SK-N-SH (cell line): ENCODE data around the gene GIMAP4. TPM values are rescaled to one million over a fixed set of nuclear protein-coding genes. Genes with fewer than 3 reads are reported as not detected.

Source experiments
- CTCF ChIA-PET: fragments of 300-600, 350-600 bp; formaldehyde crosslinking; extraction: SDS; loops from one replicate; lab custom pipeline; 2021; lab: Yijun Ruan, JAX
- POLR2A ChIA-PET: fragments of 350-600 bp; sonication (Branson Sonifier 250); formaldehyde crosslinking; extraction: SDS; loops from one replicate; lab custom pipeline; 2020; ENCODE audit warnings: antibody characterized with exemption, inconsistent platforms; lab: Yijun Ruan, JAX
- DNase-seq: peaks from one replicate; pipeline ENCODE4 v3.0.0; 2012
- H2AFZ ChIP-seq: fragments of 200-600 bp; sonication (generic); 2 replicates; pipeline ENCODE4 v1.8.1; 2016; ENCODE audit warnings: antibody characterized with exemption, mild to moderate bottlenecking, low read depth
- H3F3A ChIP-seq: fragments of 200-600 bp; sonication (generic); replicated peaks from 2 replicates; pipeline ENCODE3; 2016; ENCODE audit warnings: antibody characterized with exemption, mild to moderate bottlenecking; ENCODE audit not compliant: insufficient read depth
- H3K27ac ChIP-seq, 2 experiments: fragments of 200-500 bp in 1 of 2; fragments of 200-600 bp in 1 of 2; sonication (Bioruptor generic) in 1 of 2; sonication (generic), shearing (Covaris generic) in 1 of 2; 2 replicates each; pipeline versions ENCODE4 v1.5.1 to v1.6.1; 2014 to 2016; ENCODE audit warnings: low read depth in 2 of 2, inconsistent platforms in 1 of 2, low read length in 1 of 2, mild to moderate bottlenecking in 1 of 2, mixed read lengths in 1 of 2
- H3K27me3 ChIP-seq: fragments of 200-600 bp; sonication (generic), shearing (Covaris generic); 2 replicates; pipeline ENCODE4 v1.6.1; 2016; ENCODE audit warnings: mixed run types; ENCODE audit not compliant: insufficient read depth
- H3K36me3 ChIP-seq, 2 experiments: fragments of 200-500 bp in 1 of 2; fragments of 200-600 bp in 1 of 2; sonication (Bioruptor generic) in 1 of 2; sonication (generic) in 1 of 2; replicated peaks in 1 of 2; 2 replicates each; pipeline versions ENCODE3 to v1.5.1; 2014 to 2016; ENCODE audit warnings: low read length in 1 of 2, mild to moderate bottlenecking in 1 of 2; ENCODE audit not compliant: insufficient read depth in 2 of 2, control insufficient read depth in 1 of 2
- H3K4me1 ChIP-seq, 2 experiments: fragments of 200-500 bp in 1 of 2; fragments of 200-600 bp in 1 of 2; sonication (Bioruptor generic) in 1 of 2; sonication (generic), shearing (Covaris generic) in 1 of 2; 2 replicates each; pipeline versions ENCODE4 v1.5.1 to v1.6.1; 2014 to 2016; ENCODE audit warnings: low read depth in 1 of 2, low read length in 1 of 2, mixed run types in 1 of 2; ENCODE audit not compliant: insufficient read depth in 2 of 2, control insufficient read depth in 1 of 2
- H3K4me2 ChIP-seq: fragments of 200-600 bp; sonication (generic), shearing (Covaris generic); 2 replicates; pipeline ENCODE4 v1.6.1; 2017; ENCODE audit warnings: mixed run types
- H3K4me3 ChIP-seq, 2 experiments: fragments of 200-500 bp in 1 of 2; fragments of 200-600 bp in 1 of 2; sonication (Bioruptor generic) in 1 of 2; sonication (generic), shearing (Covaris generic) in 1 of 2; 2 replicates each; pipeline versions ENCODE4 v1.5.1 to v1.8.1; 2014 to 2016; ENCODE audit warnings: low read depth in 2 of 2, inconsistent platforms in 1 of 2, low read length in 1 of 2, mild to moderate bottlenecking in 1 of 2, mixed read lengths in 1 of 2, moderate library complexity in 1 of 2
- H3K79me2 ChIP-seq: fragments of 200-600 bp; sonication (generic); 2 replicates; pipeline ENCODE4 v1.8.1; 2017; ENCODE audit warnings: mild to moderate bottlenecking; ENCODE audit not compliant: insufficient read depth
- H3K9ac ChIP-seq: fragments of 200-600 bp; sonication (generic); 2 replicates; pipeline ENCODE4 v1.6.1; 2017; ENCODE audit warnings: mixed run types
- H3K9me2 ChIP-seq: fragments of 200-600 bp; sonication (generic); 2 replicates; pipeline ENCODE4 v1.6.1; 2017; ENCODE audit warnings: mixed run types
- H3K9me3 ChIP-seq: fragments of 200-600 bp; sonication (generic); 2 replicates; pipeline ENCODE4 v1.6.1; 2017; ENCODE audit warnings: mixed run types, mild to moderate bottlenecking, moderate library complexity
- H4K20me1 ChIP-seq: fragments of 200-600 bp; sonication (generic); 2 replicates; pipeline ENCODE4 v1.6.1; 2017; ENCODE audit warnings: mild to moderate bottlenecking, mixed run types; ENCODE audit not compliant: insufficient read depth
- CHD2 ChIP-seq: fragments of 150-350 bp; IDR thresholded peaks from 2 replicates; pipeline ENCODE4 v1.6.1; 2018; ENCODE audit warnings: low read length; ENCODE audit not compliant: partially characterized antibody
- EP300 ChIP-seq, 2 experiments: IDR thresholded peaks; 2 replicates each; pipeline versions ENCODE4 v1.4.0 to v1.6.1; 2012; ENCODE audit warnings: borderline replicate concordance in 1 of 2, low read depth in 1 of 2, low read length in 1 of 2
- EZH2phosphoT487 ChIP-seq: fragments of 200-600 bp; sonication (generic); IDR thresholded peaks from 2 replicates; pipeline ENCODE4 v1.6.1; 2017; ENCODE audit warnings: low read depth, mixed run types, mild to moderate bottlenecking, antibody characterized with exemption, moderate library complexity, borderline replicate concordance
- FOXJ3 ChIP-seq: sonication (generic); formaldehyde crosslinking; IDR thresholded peaks from 2 replicates; pipeline ENCODE4 v1.5.1; 2020; ENCODE audit warnings: mild to moderate bottlenecking, missing genetic modification reagents
- GATA2 ChIP-seq: sonication (generic); formaldehyde crosslinking; IDR thresholded peaks from 2 replicates; pipeline ENCODE4 v1.5.0; 2020; ENCODE audit warnings: mild to moderate bottlenecking, missing genetic modification reagents
- JUND ChIP-seq: IDR thresholded peaks from 2 replicates; pipeline ENCODE4 v1.4.0; 2012
- MEF2A ChIP-seq: IDR thresholded peaks from 2 replicates; pipeline ENCODE4 v1.4.0; 2012; ENCODE audit warnings: low read depth, borderline replicate concordance
- NFIC ChIP-seq: IDR thresholded peaks from 2 replicates; pipeline ENCODE4 v1.4.0; 2012; ENCODE audit warnings: borderline replicate concordance
- NRF1 ChIP-seq: IDR thresholded peaks from 2 replicates; pipeline ENCODE4 v1.6.1; 2012; ENCODE audit warnings: low read depth, mild to moderate bottlenecking, low read length
- POLR2AphosphoS5 ChIP-seq: IDR thresholded peaks from 2 replicates; pipeline ENCODE4 v1.6.1; 2012; ENCODE audit warnings: low read depth, low read length
- RAD21 ChIP-seq: IDR thresholded peaks from 2 replicates; pipeline ENCODE4 v1.6.1; 2012; ENCODE audit warnings: mild to moderate bottlenecking, low read length
- RFX5 ChIP-seq: IDR thresholded peaks from 2 replicates; pipeline ENCODE4 v1.6.1; 2012; ENCODE audit warnings: mild to moderate bottlenecking, improper control_type of control experiment, low read length
- RXRA ChIP-seq: IDR thresholded peaks from 2 replicates; pipeline ENCODE4 v1.4.0; 2012; ENCODE audit warnings: low read depth, mild to moderate bottlenecking, borderline replicate concordance
- SIN3A ChIP-seq: IDR thresholded peaks from 2 replicates; pipeline ENCODE4 v1.6.1; 2012; ENCODE audit warnings: low read depth, mild to moderate bottlenecking, low read length, moderate library complexity, borderline replicate concordance
- TEAD4 ChIP-seq: IDR thresholded peaks from 2 replicates; pipeline ENCODE4 v1.4.0; 2012; ENCODE audit warnings: mild to moderate bottlenecking, borderline replicate concordance; ENCODE audit not compliant: insufficient read depth
- WGBS: methylation state at CpG from one replicate; pipeline ENCODE4 v1.1.6; 2017; ENCODE audit warnings: low lambda C conversion rate; 5-methylcytosine and 5-hydroxymethylcytosine counted together
- polyA plus RNA-seq, 3 experiments: library from polyadenylated mRNA; depleted of rRNA; stranded (reverse); fragments of >200 nt; gene quantifications; 2 replicates each; pipeline ENCODE4 v1.2.3, GENCODE V29; 2012
- TF ChIP-seq, protein P1 (sequence below): fragments of 200-600 bp; sonication (generic); IDR thresholded peaks from 2 replicates; pipeline ENCODE4 v1.6.1; 2017; ENCODE audit warnings: antibody characterized with exemption, mild to moderate bottlenecking, moderate library complexity

Gene GIMAP4
- polyA plus RNA-seq, 1 of the 3 experiments (the other 2 are of a cell fraction) = not detected

DNA sequence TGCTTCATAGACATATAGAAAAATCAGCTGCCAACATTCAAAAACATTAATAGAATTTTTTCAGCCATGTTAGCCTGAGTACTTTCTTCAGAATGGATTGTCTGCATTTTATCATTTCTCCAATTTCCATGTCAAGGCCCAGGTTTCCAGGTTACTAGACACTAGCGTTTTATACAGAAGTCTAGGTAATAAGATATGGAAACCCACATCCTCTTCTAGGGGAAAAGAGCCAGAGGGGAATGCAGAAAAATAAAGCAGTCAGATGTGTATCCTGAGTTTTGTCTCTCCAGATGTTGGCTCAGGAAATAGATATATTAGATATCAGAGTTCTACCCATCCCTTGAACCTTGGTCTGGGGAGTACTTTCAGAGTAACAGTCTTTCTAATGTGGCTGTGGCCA is 20.4 kb downstream of the GIMAP4 start:
- H3K36me3 ChIP-seq = no peaks in the 10 kb centered on the region
- CTCF ChIA-PET = no interaction called here

DNA sequence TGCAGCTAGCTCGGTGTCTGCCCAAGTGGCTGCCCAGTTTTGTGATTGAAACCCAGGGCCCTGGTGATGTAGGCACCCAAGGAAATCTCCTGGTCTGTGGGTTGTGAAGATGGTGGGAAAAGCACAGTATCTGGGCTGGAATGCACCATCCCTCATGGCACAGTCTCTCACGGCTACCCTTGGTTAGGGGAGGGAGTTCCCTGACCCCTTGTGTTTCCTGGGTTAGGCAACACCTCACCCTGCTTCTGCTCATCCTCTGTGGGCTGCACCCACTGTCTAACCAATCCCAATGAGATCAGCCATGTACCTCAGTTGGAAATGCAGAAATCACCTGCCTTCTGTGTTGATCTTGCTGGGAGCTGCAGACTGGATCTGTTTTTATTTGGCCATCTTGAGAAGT is 27.6 kb downstream of the GIMAP4 start:
- no peaks in the 10 kb centered on the region for H3F3A ChIP-seq
- H3K9me2 ChIP-seq = no peaks in the 10 kb centered on the region
- H3K4me2 ChIP-seq = no peak overlapping the region
- no peak for TF ChIP-seq EZH2phosphoT487
- TF ChIP-seq EP300 (IDR thresholded peaks at IDR 0.05; ENCODE audit: borderline replicate concordance in 1 of 2, low read depth in 1 of 2, low read length in 1 of 2) = no peak
- no peak for TF ChIP-seq FOXJ3 (CRISPR knock-in tag)
- TF ChIP-seq GATA2 (CRISPR knock-in tag) = no peak
- no peak for TF ChIP-seq RAD21
- no peak for TF ChIP-seq POLR2AphosphoS5
- no peak for TF ChIP-seq MEF2A
- TF ChIP-seq, protein P1, sequence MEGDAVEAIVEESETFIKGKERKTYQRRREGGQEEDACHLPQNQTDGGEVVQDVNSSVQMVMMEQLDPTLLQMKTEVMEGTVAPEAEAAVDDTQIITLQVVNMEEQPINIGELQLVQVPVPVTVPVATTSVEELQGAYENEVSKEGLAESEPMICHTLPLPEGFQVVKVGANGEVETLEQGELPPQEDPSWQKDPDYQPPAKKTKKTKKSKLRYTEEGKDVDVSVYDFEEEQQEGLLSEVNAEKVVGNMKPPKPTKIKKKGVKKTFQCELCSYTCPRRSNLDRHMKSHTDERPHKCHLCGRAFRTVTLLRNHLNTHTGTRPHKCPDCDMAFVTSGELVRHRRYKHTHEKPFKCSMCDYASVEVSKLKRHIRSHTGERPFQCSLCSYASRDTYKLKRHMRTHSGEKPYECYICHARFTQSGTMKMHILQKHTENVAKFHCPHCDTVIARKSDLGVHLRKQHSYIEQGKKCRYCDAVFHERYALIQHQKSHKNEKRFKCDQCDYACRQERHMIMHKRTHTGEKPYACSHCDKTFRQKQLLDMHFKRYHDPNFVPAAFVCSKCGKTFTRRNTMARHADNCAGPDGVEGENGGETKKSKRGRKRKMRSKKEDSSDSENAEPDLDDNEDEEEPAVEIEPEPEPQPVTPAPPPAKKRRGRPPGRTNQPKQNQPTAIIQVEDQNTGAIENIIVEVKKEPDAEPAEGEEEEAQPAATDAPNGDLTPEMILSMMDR = no peak
- no peak for TF ChIP-seq TEAD4
- TF ChIP-seq SIN3A = no peak
- no peak for TF ChIP-seq RFX5
- TF ChIP-seq NRF1 = no peak
- TF ChIP-seq CHD2 = no peak
- no peak for TF ChIP-seq NFIC
- TF ChIP-seq JUND = no peak
- no peak for TF ChIP-seq RXRA
- TF ChIP-seq, all 33 proteins: peak for 0
- no peak overlapping the region for H3K9ac ChIP-seq
- no peaks in the 10 kb centered on the region for H3K4me1 ChIP-seq
- no peaks in the 10 kb centered on the region for H3K79me2 ChIP-seq
- no peaks in the 10 kb centered on the region for H3K27me3 ChIP-seq
- DNase-seq = no peak
- H3K36me3 ChIP-seq = no peaks in the 10 kb centered on the region
- H4K20me1 ChIP-seq = no peaks in the 10 kb centered on the region
- H3K4me3 ChIP-seq = no peak overlapping the region
- WGBS = 0% methylated on average over 2 of the region's 2 CpGs
- H3K9me3 ChIP-seq = no peaks in the 10 kb centered on the region
- CTCF ChIA-PET = no interaction called here
- H3K27ac ChIP-seq = no peak overlapping the region
- POLR2A ChIA-PET = no interaction called here
- H2AFZ ChIP-seq = no peak overlapping the region

More for the DNA sequence above, 20.4 kb downstream of the GIMAP4 start:
- WGBS = 5% methylated on average over 1 of the region's 1 CpG
- TF ChIP-seq CHD2 = no peak
- no peak overlapping the region for H2AFZ ChIP-seq
- H3K4me2 ChIP-seq = no peak overlapping the region
- H3K79me2 ChIP-seq = no peaks in the 10 kb centered on the region
- H3K9me3 ChIP-seq = no peaks in the 10 kb centered on the region
- POLR2A ChIA-PET = no interaction called here
- H3F3A ChIP-seq = no peaks in the 10 kb centered on the region
- no peaks in the 10 kb centered on the region for H3K4me1 ChIP-seq
- no peak overlapping the region for H3K4me3 ChIP-seq
- H3K27ac ChIP-seq = no peak overlapping the region
- no peaks in the 10 kb centered on the region for H4K20me1 ChIP-seq
- peaks cover 13% of the 10 kb centered on the region; the same call in 1 of the 2 replicates for H3K27me3 ChIP-seq
- no peaks in the 10 kb centered on the region for H3K9me2 ChIP-seq
- DNase-seq = no peak
- no peak overlapping the region for H3K9ac ChIP-seq
